Activated CD4-positive, alpha-beta T cell treated with anti-CD3 and anti-CD28 coated beads, Interleukin-2, amount 10 ng/mL, durations not matched to agents 24 days and 14 days (primary cell): ENCODE data around the gene ESYT1. TPM values are rescaled to one million over a fixed set of nuclear protein-coding genes. Genes with fewer than 3 reads are reported as not detected.

ENCODE experiments used
- DNase-seq: peaks from one replicate; pipeline ENCODE4 v3.0.0; 2022
- H3K27ac Mint-ChIP-seq: one replicate; pipeline ENCODE4 v1.8.0; 2022; ENCODE audit warnings: mild to moderate bottlenecking, mixed read lengths
- H3K27me3 Mint-ChIP-seq: one replicate; pipeline ENCODE4 v1.8.0; 2022; ENCODE audit warnings: mixed read lengths
- H3K36me3 Mint-ChIP-seq: one replicate; pipeline ENCODE4 v1.8.0; 2022; ENCODE audit warnings: low read depth, mild to moderate bottlenecking, mixed read lengths
- H3K4me1 Mint-ChIP-seq: one replicate; pipeline ENCODE4 v1.8.0; 2021; ENCODE audit warnings: mixed read lengths
- H3K4me3 Mint-ChIP-seq: one replicate; pipeline ENCODE4 v1.8.0; 2022; ENCODE audit warnings: mild to moderate bottlenecking, moderate library complexity, mixed read lengths
- H3K9me3 Mint-ChIP-seq: one replicate; pipeline ENCODE4 v1.8.0; 2021; ENCODE audit warnings: mixed read lengths
- intact Hi-C: fragments of 100-400 bp; cut with micrococcal nuclease; formaldehyde crosslinking; loops from one replicate; pipeline ENCODE4 v1.15.1; 2023
- total RNA-seq: library from RNA; stranded (reverse); gene quantifications from 2 replicates; pipeline ENCODE4 v1.2.3, GENCODE V29; 2022

ESYT1 gene, protein sequence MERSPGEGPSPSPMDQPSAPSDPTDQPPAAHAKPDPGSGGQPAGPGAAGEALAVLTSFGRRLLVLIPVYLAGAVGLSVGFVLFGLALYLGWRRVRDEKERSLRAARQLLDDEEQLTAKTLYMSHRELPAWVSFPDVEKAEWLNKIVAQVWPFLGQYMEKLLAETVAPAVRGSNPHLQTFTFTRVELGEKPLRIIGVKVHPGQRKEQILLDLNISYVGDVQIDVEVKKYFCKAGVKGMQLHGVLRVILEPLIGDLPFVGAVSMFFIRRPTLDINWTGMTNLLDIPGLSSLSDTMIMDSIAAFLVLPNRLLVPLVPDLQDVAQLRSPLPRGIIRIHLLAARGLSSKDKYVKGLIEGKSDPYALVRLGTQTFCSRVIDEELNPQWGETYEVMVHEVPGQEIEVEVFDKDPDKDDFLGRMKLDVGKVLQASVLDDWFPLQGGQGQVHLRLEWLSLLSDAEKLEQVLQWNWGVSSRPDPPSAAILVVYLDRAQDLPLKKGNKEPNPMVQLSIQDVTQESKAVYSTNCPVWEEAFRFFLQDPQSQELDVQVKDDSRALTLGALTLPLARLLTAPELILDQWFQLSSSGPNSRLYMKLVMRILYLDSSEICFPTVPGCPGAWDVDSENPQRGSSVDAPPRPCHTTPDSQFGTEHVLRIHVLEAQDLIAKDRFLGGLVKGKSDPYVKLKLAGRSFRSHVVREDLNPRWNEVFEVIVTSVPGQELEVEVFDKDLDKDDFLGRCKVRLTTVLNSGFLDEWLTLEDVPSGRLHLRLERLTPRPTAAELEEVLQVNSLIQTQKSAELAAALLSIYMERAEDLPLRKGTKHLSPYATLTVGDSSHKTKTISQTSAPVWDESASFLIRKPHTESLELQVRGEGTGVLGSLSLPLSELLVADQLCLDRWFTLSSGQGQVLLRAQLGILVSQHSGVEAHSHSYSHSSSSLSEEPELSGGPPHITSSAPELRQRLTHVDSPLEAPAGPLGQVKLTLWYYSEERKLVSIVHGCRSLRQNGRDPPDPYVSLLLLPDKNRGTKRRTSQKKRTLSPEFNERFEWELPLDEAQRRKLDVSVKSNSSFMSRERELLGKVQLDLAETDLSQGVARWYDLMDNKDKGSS
- total RNA-seq = 155 and 158 TPM in 2 replicates

DNA sequence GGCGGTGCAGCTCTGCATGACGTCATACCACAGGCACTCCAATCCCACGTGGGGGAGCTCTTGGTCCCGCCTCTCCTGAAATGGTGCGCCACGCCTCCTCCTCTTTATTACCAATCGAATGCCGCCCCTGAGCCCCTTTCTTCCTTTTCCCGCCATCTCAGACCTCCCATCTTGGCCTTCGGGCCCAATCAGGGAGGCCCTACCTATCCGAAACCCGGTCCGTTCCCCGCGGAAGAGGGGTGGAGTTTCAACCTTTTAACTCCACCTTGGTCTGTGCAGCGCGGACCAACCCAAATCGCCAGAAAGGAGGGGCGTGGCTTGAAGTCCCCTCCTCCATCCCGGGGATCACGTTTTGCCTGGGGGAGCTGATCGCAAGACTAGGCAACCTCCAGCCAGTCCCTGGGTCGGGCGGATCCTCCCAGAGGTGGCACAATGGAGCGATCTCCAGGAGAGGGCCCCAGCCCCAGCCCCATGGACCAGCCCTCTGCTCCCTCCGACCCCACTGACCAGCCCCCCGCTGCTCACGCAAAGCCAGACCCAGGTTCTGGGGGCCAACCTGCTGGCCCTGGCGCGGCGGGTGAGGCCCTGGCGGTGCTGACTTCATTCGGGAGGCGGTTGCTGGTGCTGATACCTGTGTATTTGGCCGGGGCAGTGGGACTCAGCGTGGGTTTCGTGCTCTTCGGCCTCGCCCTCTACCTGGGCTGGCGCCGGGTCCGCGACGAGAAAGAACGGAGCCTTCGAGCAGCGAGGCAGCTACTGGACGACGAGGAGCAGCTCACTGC is at the start of gene ESYT1:
Gene ESYT1 (plus strand): TSS at position 380 of the 782 bp plus-strand sequence. CDS start 53 bp downstream, at position 433.
- DNase-seq = peak; percentile 99
- no peaks in the 10 kb centered on the region for H3K9me3 Mint-ChIP-seq
- H3K27ac Mint-ChIP-seq = peak within 1 kb of the TSS; percentile 94
- H3K4me3 Mint-ChIP-seq = peak within 1 kb of the TSS; percentile 98
- intact Hi-C loops = loop anchor here (2.0 to 10.0 kb wide), 4 partner anchors 129 to 1627 kb away; partner anchors contain the start of genes CDK4, MARCHF9, SPRYD4 and TIMELESS
- H3K4me1 Mint-ChIP-seq = peaks cover 65% of the 10 kb centered on the region
- H3K36me3 Mint-ChIP-seq = peaks cover 39% of the 10 kb centered on the region
- no peaks in the 10 kb centered on the region for H3K27me3 Mint-ChIP-seq

DNA sequence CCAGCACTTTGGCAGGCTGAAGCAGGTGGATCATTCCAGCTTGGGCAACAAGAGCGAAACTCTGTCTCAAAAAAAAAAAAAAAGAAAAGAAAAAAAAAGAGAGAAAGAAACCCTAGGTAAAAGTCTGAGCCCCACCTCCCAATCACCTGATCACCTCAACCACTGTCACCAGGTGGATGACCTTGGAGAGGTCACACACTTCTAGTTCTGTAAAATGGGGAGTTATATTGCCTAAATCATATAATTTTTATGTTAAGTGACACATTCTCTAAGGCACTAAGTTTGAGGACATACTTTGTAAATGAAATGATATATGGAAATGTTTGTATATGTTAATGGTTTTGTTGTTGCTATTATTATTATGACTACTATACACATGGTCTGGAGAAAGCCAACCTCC is 49.6 kb upstream of the ESYT1 start:
- H3K27ac Mint-ChIP-seq = no peak overlapping the region
- H3K4me1 Mint-ChIP-seq = peaks cover 2% of the 10 kb centered on the region
- peaks cover 18% of the 10 kb centered on the region for H3K27me3 Mint-ChIP-seq
- no peaks in the 10 kb centered on the region for H3K36me3 Mint-ChIP-seq
- no peak for DNase-seq
- intact Hi-C loops = no loop called here
- H3K4me3 Mint-ChIP-seq = peak overlapping the region; percentile 88
- no peaks in the 10 kb centered on the region for H3K9me3 Mint-ChIP-seq

DNA sequence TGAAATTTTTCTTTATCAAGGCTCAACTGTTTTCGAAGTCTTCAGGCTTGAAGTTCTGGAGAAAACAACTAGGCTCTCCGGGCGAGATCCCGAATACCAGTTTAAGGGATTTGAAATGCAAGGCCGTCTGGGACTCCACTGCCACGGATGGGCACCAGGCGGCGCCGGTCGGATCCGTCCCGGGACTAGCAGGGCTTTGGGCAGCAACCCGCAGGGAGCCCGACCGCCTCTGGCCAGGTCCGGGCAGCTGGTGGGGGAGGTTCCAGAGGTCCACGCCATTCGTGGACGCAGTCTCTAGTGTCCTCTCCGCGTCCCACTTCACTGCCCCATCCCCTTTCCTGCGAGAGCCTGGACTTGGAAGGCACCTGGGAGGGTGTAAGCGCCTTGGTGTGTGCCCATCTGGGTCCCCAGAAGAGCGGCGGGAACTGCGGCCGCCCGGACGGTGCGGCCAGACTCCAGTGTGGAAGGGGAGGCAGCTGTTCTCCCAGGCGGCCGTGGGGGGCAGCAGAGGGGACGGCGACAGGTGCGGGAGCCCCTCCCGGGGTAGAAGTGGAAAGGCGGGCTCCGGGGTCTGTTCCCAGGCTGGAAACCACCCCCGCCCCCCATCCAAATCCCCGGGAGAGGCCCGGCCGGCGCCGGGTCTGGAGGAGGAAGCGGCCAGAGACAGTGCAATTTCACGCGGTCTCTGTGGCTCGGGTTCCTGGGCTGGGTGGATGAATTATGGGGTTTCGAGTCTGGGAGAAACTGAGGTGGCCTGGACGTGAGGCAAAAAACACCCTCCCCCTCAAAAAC is 48.9 kb upstream of the ESYT1 start:
- H3K27ac Mint-ChIP-seq = no peak overlapping the region
- DNase-seq = peak; percentile 85
- intact Hi-C loops = loop anchor here (1.0 kb wide), 1 partner anchor 25 kb away; the partner anchor contains the start of gene PA2G4
- no peaks in the 10 kb centered on the region for H3K36me3 Mint-ChIP-seq
- peak overlapping the region; percentile 88 for H3K4me3 Mint-ChIP-seq
- H3K9me3 Mint-ChIP-seq = no peaks in the 10 kb centered on the region
- peaks cover 25% of the 10 kb centered on the region for H3K27me3 Mint-ChIP-seq
- H3K4me1 Mint-ChIP-seq = peaks cover 2% of the 10 kb centered on the region

DNA sequence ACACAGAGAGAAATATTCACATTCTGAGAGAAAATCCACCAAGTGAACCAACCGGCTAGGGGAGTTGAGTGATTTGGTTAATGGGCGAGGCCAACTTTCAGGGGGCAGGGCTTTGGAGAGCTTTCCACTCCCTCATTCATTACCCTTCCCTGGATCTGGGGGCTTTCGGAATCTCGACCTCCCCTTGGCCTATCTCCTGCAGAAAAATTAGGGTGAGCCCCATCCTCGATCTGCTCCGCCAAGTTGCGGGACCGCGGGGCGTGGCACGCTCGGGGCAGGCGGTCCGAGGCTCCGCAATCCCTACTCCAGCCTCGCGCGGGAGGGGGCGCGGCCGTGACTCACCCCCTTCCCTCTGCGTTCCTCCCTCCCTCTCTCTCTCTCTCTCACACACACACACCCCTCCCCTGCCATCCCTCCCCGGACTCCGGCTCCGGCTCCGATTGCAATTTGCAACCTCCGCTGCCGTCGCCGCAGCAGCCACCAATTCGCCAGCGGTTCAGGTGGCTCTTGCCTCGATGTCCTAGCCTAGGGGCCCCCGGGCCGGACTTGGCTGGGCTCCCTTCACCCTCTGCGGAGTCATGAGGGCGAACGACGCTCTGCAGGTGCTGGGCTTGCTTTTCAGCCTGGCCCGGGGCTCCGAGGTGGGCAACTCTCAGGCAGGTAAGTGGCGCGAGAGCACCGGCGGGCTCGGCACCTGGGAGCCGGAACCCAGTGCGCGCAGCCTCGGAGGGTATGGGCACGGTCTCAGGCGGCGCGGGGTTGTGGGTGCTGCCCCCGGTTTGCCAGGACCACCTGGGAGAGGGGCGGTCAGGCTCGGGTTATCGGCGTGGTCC is 48.1 kb upstream of the ESYT1 start, which contains the start of gene ERBB3:
Gene ERBB3 (plus strand): TSS at position 443 of the 833 bp plus-strand sequence. CDS start 136 bp downstream, at position 579.
- peak; percentile 90 for DNase-seq
- H3K4me1 Mint-ChIP-seq = peaks cover 4% of the 10 kb centered on the region
- intact Hi-C loops = loop anchor here (1.0 to 5.0 kb wide), 2 partner anchors 24 to 33 kb away; partner anchors contain the start of gene PA2G4
- peaks cover 27% of the 10 kb centered on the region for H3K27me3 Mint-ChIP-seq
- no peaks in the 10 kb centered on the region for H3K9me3 Mint-ChIP-seq
- peak within 1 kb of the TSS; percentile 88 for H3K4me3 Mint-ChIP-seq
- H3K27ac Mint-ChIP-seq = no peak within 1 kb of the TSS
- no peaks in the 10 kb centered on the region for H3K36me3 Mint-ChIP-seq

DNA sequence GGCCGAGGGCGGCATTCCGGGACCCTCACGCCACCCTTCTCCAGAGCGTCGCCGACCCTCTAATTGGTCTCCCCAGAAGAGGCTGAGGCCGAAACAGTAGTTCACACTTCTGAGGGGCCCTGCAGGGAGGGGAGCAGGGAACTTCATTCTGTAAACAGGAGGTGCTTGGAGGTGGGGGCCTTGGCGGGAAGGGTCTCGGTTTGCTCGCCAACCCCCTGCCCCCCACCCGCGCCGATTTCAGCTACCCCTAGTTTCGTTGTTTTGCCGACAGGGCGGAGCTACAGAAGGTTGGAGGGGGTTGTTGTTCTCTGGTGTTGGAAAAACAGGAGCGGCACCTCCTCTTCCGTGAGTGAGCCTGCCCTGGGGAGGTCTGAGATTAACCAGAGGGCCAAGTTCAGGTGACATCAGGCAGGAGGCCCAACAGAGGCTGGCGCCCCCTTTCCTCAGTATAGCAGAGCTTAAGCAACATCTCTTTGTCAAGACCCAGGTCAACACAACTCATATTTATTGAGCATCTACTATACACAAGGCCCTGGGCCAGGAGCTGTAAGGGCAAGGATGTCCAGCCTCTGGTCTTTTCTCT is 47.4 kb upstream of the ESYT1 start:
- no peaks in the 10 kb centered on the region for H3K9me3 Mint-ChIP-seq
- peaks cover 8% of the 10 kb centered on the region for H3K4me1 Mint-ChIP-seq
- H3K36me3 Mint-ChIP-seq = no peaks in the 10 kb centered on the region
- H3K27me3 Mint-ChIP-seq = peaks cover 28% of the 10 kb centered on the region
- intact Hi-C loops = loop anchor here (5.0 kb wide), 1 partner anchor 33 kb away; no protein-coding TSS in a partner anchor
- no peak for DNase-seq
- H3K27ac Mint-ChIP-seq = no peak overlapping the region
- peak overlapping the region; percentile 88 for H3K4me3 Mint-ChIP-seq

DNA sequence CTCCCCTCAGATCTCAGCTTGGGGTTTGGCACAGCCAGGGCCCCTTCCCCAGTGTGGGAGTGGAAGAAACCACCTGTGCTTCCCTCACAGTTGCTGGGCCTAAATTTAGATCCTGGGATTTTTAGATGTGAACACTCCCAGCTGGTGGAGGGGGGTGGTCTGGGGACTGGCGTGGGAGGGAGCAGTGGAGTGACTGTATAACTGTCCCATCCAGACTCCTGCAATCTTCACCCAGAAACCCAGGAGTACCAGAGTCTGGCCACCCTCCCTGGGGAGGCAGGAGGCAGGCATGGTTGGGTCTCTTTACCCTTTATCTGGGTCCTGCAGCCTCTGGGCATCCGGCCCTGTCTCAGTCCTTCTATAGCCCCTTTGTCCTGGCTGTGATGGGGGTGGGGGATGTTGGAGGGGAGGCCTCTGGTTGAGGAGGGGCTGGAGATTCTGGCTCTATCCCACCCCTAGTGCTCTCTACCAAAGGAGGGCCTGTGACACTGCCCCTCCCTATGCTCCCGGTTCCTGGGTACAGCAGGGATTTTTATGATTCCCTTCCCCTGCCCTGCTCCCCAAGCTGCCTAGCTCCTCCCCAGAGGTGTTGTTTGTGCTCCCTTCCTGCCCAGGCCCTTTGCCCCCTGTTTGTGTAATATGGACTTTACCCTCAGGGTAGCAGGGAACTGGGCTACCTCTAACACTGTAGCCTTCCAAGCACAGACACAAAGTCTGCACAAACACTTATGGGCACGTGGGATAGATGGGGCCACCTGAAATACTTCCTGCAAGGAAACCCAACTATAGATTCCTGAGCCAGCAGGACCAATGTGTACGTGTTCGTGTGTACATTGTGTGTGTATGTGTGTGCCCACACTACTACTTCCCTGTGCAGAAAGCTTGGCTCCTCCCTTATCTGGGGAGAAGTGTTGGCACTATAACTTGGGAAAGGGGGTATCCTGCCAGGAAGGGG is 46.4 kb upstream of the ESYT1 start:
- H3K36me3 Mint-ChIP-seq = no peaks in the 10 kb centered on the region
- no peaks in the 10 kb centered on the region for H3K9me3 Mint-ChIP-seq
- intact Hi-C loops = loop anchor here (5.0 kb wide), 1 partner anchor 34 kb away; no protein-coding TSS in a partner anchor
- H3K27ac Mint-ChIP-seq = no peak overlapping the region
- H3K4me1 Mint-ChIP-seq = peaks cover 9% of the 10 kb centered on the region
- H3K27me3 Mint-ChIP-seq = peaks cover 28% of the 10 kb centered on the region
- no peak for DNase-seq
- H3K4me3 Mint-ChIP-seq = peak overlapping the region; percentile 88

DNA sequence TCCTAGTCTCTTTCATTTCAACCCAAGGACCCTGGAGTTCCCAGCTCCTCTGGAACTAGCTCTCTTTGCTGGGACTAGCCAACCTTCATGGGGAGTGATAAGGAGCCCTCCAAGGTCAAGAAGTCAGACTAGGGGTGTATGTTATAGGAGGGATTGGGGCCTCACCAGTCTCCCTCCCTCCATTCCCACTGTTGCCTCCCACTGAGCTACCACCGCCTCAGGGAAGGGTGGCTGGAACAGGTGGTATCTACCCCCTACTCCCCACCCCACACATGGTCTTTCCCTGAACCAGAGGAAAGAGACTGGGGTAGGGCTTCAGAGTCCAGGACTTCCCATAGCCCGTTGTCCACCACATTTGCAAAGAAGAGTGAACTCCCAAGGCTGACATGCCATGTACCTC is 45.7 kb upstream of the ESYT1 start:
- H3K4me3 Mint-ChIP-seq = no peak overlapping the region
- peaks cover 9% of the 10 kb centered on the region for H3K4me1 Mint-ChIP-seq
- no peaks in the 10 kb centered on the region for H3K36me3 Mint-ChIP-seq
- no peak for DNase-seq
- H3K27me3 Mint-ChIP-seq = peaks cover 28% of the 10 kb centered on the region
- H3K9me3 Mint-ChIP-seq = no peaks in the 10 kb centered on the region
- H3K27ac Mint-ChIP-seq = no peak overlapping the region
- intact Hi-C loops = loop anchor here (5.0 kb wide), 1 partner anchor 35 kb away; no protein-coding TSS in a partner anchor

DNA sequence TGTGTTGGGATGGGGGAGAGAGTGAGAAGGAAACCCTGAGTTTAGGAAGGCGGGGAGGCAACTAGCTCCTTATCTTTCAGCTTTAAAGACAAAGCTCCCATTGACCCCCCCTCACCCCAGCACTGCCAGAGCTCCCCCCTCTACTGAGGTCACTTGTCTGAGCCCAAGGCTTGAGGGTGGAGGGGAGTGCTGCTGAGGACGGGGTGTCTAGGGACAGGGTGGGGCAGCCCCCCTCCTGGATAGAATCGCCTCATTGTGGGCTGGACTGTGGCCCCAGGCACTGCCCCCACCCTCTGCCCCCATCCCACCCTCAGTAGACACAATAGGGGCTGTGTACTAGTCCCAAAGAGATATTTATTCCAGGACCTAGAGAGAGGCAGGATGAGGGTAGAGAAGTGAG is 45.1 kb upstream of the ESYT1 start:
- no peak overlapping the region for H3K27ac Mint-ChIP-seq
- no peaks in the 10 kb centered on the region for H3K9me3 Mint-ChIP-seq
- peaks cover 28% of the 10 kb centered on the region for H3K27me3 Mint-ChIP-seq
- no peak overlapping the region for H3K4me3 Mint-ChIP-seq
- intact Hi-C loops = loop anchor here (5.0 kb wide), 1 partner anchor 36 kb away; no protein-coding TSS in a partner anchor
- H3K36me3 Mint-ChIP-seq = no peaks in the 10 kb centered on the region
- no peak for DNase-seq
- peaks cover 9% of the 10 kb centered on the region for H3K4me1 Mint-ChIP-seq

DNA sequence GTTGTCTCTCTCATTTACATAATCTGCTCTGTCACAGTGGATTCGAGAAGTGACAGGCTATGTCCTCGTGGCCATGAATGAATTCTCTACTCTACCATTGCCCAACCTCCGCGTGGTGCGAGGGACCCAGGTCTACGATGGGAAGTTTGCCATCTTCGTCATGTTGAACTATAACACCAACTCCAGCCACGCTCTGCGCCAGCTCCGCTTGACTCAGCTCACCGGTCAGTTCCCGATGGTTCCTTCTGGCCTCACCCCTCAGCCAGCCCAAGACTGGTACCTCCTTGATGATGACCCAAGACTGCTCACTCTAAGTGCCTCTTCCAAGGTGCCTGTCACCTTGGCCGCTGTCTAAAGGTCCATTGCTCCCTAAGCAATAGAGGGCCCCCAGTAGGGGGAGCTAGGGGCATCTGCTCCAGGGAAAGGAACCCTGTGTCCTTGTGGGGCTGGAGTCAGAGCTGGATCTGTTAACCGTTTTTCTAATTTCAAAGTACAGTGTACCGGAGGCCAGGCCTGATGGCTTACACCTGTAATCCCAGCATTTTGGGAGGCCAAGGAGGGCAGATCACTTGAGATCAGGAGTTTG is 43.0 kb upstream of the ESYT1 start:
- Mint-ChIP-seq H3K9me3 (no peaks in the 10 kb centered on the region), H3K4me1 (peaks cover 9% of the 10 kb centered on the region), H3K4me3 (no peak overlapping the region), H3K27me3 (peaks cover 24% of the 10 kb centered on the region), H3K36me3 (no peaks in the 10 kb centered on the region), H3K27ac (no peak overlapping the region)
- intact Hi-C loops = loop anchor here (5.0 kb wide), 1 partner anchor 38 kb away; no protein-coding TSS in a partner anchor
- DNase-seq = peak; percentile 82

DNA sequence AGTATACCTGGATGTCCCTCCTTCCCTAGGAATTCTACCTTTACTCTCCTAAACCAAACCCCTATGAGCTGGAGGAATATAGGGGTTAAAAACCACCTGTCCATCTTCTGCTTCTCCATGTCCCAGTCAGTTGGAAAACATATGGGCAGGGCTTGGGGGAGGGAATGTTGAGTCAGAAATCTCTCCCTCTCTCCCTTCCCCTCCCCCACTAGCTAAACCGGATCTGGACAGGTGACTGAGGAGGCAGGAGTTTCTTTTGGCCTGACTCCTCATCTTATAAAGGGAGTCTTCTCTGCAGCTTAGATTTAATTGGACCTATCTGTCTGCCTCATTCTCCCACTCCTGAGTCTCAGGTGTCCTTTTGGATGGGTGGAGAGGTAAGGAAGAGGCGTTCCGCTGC is 42.0 kb upstream of the ESYT1 start:
- intact Hi-C loops = no loop called here
- H3K27ac Mint-ChIP-seq = peak overlapping the region; percentile 19
- H3K36me3 Mint-ChIP-seq = no peaks in the 10 kb centered on the region
- H3K27me3 Mint-ChIP-seq = peaks cover 20% of the 10 kb centered on the region
- no peak overlapping the region for H3K4me3 Mint-ChIP-seq
- peaks cover 7% of the 10 kb centered on the region for H3K4me1 Mint-ChIP-seq
- no peak for DNase-seq
- H3K9me3 Mint-ChIP-seq = no peaks in the 10 kb centered on the region
